DOHH2 (cell line): ENCODE measurements around the gene ALG8.

Experiments used
- H3F3A ChIP-seq: fragments of 200-600 bp; sonication (generic), shearing (Covaris generic); 2 replicates; pipeline ENCODE4 v1.6.0; 2016; ENCODE audit warnings: antibody characterized with exemption, mild to moderate bottlenecking; ENCODE audit not compliant: control insufficient read depth, insufficient read depth
- H3K27ac ChIP-seq: fragments of 200-600 bp; sonication (generic); 2 replicates; pipeline ENCODE4 v1.5.1; 2014; ENCODE audit warnings: low read depth, mild to moderate bottlenecking, low read length, moderate library complexity
- H3K27me3 ChIP-seq: fragments of 200-600 bp; sonication (generic); 2 replicates; pipeline ENCODE4 v1.6.1; 2014; ENCODE audit warnings: mild to moderate bottlenecking, low read length, mixed read lengths; ENCODE audit not compliant: control insufficient read depth
- H3K36me3 ChIP-seq: fragments of 200-600 bp; sonication (generic); 2 replicates; pipeline ENCODE4 v1.6.1; 2014; ENCODE audit warnings: mild to moderate bottlenecking, low read length, moderate library complexity, mixed read lengths; ENCODE audit not compliant: control insufficient read depth
- H3K4me1 ChIP-seq: fragments of 200-600 bp; sonication (generic); 2 replicates; pipeline ENCODE4 v1.6.1; 2014; ENCODE audit warnings: mild to moderate bottlenecking, low read length, mixed read lengths; ENCODE audit not compliant: control insufficient read depth
- H3K4me2 ChIP-seq: fragments of 200-600 bp; sonication (generic); 2 replicates; pipeline ENCODE4 v1.6.0; 2014; ENCODE audit warnings: mild to moderate bottlenecking, low read length, moderate library complexity
- H3K4me3 ChIP-seq: fragments of 200-600 bp; sonication (generic); 2 replicates; pipeline ENCODE4 v1.5.1; 2014; ENCODE audit warnings: mild to moderate bottlenecking, low read length, mixed read lengths
- H3K79me2 ChIP-seq: fragments of 200-600 bp; sonication (generic); 2 replicates; pipeline ENCODE4 v1.6.1; 2014; ENCODE audit warnings: mild to moderate bottlenecking, low read length, mixed read lengths; ENCODE audit not compliant: control insufficient read depth
- H3K9me2 ChIP-seq: fragments of 200-600 bp; sonication (generic); replicated peaks from 2 replicates; pipeline ENCODE4 v1.6.1; 2014; ENCODE audit warnings: mild to moderate bottlenecking, low read length, mixed read lengths; ENCODE audit not compliant: control insufficient read depth
- H3K9me3 ChIP-seq: fragments of 200-600 bp; sonication (generic); 2 replicates; pipeline ENCODE4 v1.6.1; 2014; ENCODE audit warnings: antibody characterized with exemption, low read length, mixed read lengths; ENCODE audit not compliant: control insufficient read depth, insufficient read depth
- H4K20me1 ChIP-seq: fragments of 200-600 bp; sonication (generic); 2 replicates; pipeline ENCODE4 v1.6.0; 2014; ENCODE audit warnings: low read depth, mild to moderate bottlenecking, antibody characterized with exemption, low read length, moderate library complexity; ENCODE audit not compliant: control insufficient read depth, insufficient read depth
- EZH2phosphoT487 ChIP-seq: fragments of 200-600 bp; sonication (generic); IDR thresholded peaks from 2 replicates; pipeline ENCODE4 v1.6.1; 2017; ENCODE audit warnings: borderline replicate concordance, mild to moderate bottlenecking, antibody characterized with exemption, low read length, moderate library complexity, mixed read lengths
- TF ChIP-seq, protein P1 (sequence below): fragments of 200-600 bp; sonication (generic); IDR thresholded peaks from one replicate; pipeline ENCODE4 v1.5.1; 2014; ENCODE audit warnings: antibody characterized with exemption, mild to moderate bottlenecking, low read depth, low read length; ENCODE audit not compliant: poor library complexity, severe bottlenecking

The ALG8 gene

DNA sequence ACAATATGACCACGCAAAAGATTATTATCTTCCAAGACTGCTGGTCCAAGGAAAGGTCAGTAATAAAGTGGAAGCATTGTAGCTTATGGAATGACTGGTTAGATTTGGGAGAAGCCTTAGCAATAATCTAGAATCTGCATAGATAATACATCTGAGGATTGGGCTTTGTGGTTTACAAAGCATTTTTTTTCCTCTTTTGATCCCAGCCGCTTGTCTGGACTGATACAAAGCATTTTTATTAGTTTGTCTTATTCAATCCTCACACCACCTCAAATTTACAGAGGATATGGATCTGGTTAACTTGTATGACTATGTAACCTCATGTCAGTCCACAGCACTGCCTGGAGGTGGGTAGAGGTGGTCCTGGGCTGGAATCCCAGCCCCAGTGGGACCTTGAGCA is 76.8 kb downstream of the ALG8 start:
- Histone ChIP-seq H3K9me2 (no peaks in the 10 kb centered on the region), H3K27ac (no peak overlapping the region), H3K4me1 (no peaks in the 10 kb centered on the region), H4K20me1 (no peaks in the 10 kb centered on the region), H3K79me2 (no peaks in the 10 kb centered on the region), H3K9me3 (no peaks in the 10 kb centered on the region), H3K4me2 (no peak overlapping the region), H3F3A (no peaks in the 10 kb centered on the region), H3K36me3 (peaks cover 3% of the 10 kb centered on the region; the same call in 1 of the 2 replicates), H3K27me3 (no peaks in the 10 kb centered on the region), H3K4me3 (no peak overlapping the region)
- no peak for TF ChIP-seq EZH2phosphoT487
- TF ChIP-seq, protein P1, sequence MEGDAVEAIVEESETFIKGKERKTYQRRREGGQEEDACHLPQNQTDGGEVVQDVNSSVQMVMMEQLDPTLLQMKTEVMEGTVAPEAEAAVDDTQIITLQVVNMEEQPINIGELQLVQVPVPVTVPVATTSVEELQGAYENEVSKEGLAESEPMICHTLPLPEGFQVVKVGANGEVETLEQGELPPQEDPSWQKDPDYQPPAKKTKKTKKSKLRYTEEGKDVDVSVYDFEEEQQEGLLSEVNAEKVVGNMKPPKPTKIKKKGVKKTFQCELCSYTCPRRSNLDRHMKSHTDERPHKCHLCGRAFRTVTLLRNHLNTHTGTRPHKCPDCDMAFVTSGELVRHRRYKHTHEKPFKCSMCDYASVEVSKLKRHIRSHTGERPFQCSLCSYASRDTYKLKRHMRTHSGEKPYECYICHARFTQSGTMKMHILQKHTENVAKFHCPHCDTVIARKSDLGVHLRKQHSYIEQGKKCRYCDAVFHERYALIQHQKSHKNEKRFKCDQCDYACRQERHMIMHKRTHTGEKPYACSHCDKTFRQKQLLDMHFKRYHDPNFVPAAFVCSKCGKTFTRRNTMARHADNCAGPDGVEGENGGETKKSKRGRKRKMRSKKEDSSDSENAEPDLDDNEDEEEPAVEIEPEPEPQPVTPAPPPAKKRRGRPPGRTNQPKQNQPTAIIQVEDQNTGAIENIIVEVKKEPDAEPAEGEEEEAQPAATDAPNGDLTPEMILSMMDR: no peak

DNA sequence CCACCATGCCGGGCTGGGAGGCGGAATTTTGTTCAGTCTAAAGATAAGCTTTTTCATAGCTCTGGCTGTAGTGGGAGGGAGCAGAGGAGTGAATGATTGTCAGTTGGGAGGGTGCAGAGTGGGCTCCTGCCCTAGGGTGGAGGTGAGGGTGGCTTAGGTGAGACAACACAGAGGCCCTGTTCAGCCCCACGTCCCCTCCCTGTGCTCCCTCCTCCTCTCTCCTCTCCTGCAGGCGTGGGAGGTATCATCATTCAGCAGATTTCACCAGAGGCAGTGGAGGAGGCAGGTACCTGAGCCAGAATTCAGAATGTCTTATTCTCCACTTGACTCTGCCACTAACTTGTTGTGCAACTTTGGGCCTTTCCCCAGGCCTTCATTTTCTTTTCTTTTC is 77.5 kb downstream of the ALG8 start:
- Histone ChIP-seq H3K79me2 (no peaks in the 10 kb centered on the region), H4K20me1 (no peaks in the 10 kb centered on the region), H3K36me3 (no peaks in the 10 kb centered on the region), H3K4me2 (no peak overlapping the region), H3K9me2 (no peaks in the 10 kb centered on the region), H3K27me3 (no peaks in the 10 kb centered on the region), H3K27ac (no peak overlapping the region), H3K4me1 (no peaks in the 10 kb centered on the region), H3K9me3 (no peaks in the 10 kb centered on the region), H3K4me3 (no peak overlapping the region), H3F3A (no peaks in the 10 kb centered on the region)
- TF ChIP-seq EZH2phosphoT487: no peak
- TF ChIP-seq, protein P1: no peak

DNA sequence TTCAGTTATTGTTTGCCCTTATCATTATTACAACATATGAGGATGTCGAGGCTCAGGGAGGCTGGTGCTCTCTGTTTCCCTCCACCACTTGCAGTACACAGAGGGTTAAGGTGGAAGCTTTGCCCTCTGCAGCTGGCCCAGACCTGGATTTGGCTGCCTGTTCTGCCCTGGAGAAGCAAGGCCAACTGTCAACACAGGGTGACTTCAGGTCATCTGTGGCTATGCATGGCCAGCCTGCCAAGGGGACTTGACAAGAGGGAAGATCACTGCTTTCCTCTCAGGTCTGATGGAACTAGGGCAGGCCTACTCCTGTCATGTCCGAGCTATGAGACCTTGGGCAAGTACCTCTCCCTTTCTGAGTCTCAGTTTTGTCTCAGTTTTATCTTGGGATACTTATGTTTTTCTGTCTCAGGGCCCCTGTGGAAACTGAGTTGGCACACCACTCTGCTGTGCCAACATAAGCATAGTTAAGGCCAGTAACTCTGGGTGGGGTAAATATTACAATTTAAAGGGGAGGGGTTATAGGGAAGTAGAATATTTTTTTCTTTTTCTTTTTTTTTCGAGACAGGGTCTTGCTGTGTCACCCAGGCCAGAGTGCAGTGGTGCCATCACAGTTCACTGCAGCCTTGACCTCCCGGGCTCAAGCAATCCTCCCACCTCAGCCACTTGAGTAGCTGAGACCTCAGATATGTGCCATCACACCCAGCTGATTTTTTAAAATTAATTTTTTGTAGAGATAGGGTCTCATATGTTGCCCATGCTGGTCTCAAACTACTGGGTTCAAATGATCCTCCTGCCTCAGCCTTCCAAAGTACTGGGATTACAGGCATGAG is 78.1 kb downstream of the ALG8 start:
- no peaks in the 10 kb centered on the region for H3K27me3 ChIP-seq
- H3K4me1 ChIP-seq: no peaks in the 10 kb centered on the region
- no peaks in the 10 kb centered on the region for H3K79me2 ChIP-seq
- no peaks in the 10 kb centered on the region for H3F3A ChIP-seq
- no peak overlapping the region for H3K27ac ChIP-seq
- H3K9me2 ChIP-seq: no peaks in the 10 kb centered on the region
- no peak for TF ChIP-seq EZH2phosphoT487
- TF ChIP-seq, protein P1: no peak
- H4K20me1 ChIP-seq: no peaks in the 10 kb centered on the region
- no peak overlapping the region for H3K4me3 ChIP-seq
- no peaks in the 10 kb centered on the region for H3K9me3 ChIP-seq
- no peaks in the 10 kb centered on the region for H3K36me3 ChIP-seq
- no peak overlapping the region for H3K4me2 ChIP-seq
